ENCODE results near the gene HLA-E.
A peak's percentile ranks its signal among the peaks of the same experiment; 100 is the strongest.
"Not testable (repeated sequence)": the region's sequence is repeated elsewhere in the genome, so short reads cannot be mapped to it uniquely, and the experiment has no call there.

HLA-E gene

DNA sequence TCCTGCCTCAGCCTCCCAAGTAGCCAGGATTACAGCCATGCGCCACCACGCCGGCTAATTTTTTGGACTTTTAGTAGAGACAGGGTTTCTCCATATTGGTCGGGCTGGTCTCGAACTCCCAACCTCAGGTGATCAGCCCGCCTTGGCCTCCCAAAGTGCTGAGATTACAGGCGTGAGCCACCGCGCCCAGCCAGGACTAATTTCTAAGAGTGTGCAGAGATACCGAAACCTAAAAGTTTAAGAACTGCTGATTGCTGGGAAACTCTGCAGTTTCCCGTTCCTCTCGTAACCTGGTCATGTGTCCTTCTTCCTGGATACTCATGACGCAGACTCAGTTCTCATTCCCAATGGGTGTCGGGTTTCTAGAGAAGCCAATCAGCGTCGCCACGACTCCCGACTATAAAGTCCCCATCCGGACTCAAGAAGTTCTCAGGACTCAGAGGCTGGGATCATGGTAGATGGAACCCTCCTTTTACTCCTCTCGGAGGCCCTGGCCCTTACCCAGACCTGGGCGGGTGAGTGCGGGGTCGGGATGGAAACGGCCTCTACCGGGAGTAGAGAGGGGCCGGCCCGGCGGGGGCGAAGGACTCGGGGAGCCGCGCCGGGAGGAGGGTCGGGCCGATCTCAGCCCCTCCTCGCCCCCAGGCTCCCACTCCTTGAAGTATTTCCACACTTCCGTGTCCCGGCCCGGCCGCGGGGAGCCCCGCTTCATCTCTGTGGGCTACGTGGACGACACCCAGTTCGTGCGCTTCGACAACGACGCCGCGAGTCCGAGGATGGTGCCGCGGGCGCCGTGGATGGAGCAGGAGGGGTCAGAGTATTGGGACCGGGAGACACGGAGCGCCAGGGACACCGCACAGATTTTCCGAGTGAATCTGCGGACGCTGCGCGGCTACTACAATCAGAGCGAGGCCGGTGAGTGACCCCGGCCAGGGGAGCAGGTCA is at the start of gene HLA-E:
HLA-E (plus strand) TSS at position 429 of the 945 bp plus-strand sequence; CDS start at position 452, 23 bp downstream.
- peak; percentile 6 for DNase-seq

- no peak for DNase-seq
These were observed 48.1 kb upstream of the HLA-E start for GRCh38 chr6:30441171-30441570.

- DNase-seq = no peak
These were observed 45.5 kb upstream of the HLA-E start for GRCh38 chr6:30443657-30444450.

DNA sequence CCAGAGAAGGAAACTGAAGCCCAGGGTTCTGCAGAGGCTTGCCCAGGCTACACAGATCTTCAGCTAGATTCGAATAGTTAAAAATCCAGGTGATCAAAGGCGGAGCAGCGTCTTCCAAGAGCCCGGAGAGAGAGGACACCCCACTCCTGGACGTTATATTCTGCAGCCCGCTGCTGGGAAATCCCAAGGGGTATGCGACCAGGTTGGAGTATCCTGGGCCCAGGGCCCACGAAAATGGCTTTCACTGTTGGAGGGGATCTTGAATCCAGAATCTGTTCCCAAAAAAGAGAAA is 44.9 kb upstream of the HLA-E start:
- no peak for DNase-seq

DNA sequence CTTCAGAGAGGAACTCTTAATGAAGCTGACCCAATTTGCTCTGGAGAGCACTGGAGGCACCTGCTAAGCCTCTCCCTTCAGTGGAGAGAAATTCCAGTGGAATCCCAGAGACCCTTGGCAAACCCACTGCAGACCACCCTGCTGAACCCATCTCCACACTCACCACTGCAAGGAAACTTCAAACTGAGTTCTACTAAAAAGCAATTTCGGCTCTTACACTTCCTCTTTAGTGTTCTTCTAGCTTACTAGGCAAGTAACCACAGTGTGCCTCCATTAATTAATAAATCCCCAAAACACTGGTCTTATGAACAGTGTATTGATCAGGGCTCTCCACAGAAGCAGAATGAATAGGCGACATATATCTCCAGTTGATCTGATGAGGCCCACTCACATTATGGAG is 43.0 kb upstream of the HLA-E start:
- no peak for DNase-seq

DNA sequence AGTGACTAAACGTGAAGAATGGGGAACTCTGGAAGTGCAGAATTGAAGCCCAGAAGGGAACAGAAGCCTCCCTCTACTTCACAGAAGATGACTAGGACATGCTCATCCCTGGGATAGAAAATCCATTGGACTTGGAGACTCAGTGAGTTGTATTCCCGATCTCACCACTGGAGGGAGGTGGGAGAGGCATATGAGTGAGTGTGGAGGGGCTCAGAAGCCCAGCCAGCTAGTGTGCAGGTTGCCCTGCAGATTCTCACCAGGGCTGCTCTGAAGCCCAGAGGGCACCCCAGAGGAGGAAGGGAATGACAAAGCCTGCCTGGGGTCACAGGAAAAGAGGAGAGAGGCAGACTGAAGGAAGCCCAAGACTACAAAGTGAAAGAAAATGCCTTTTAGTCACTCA is 42.1 kb upstream of the HLA-E start:
- DNase-seq = no peak

DNA sequence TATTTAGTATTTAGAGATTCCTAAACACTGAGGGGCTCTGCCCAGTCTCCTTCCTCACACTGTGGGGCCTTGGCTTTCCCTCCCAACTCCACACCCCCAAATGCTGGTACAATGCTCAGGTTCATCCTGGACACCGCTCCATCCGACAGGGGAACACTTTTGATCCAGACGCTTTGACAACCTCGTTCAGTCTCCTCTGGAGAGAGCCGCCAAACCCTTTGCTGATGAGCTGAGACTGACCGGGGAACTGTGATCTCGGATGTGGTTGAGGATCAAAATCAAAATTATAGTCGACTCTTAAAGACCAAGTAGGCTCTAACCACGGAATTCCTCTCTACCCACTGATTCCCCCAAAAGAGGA is 38.8 kb upstream of the HLA-E start:
- DNase-seq = no peak

DNA sequence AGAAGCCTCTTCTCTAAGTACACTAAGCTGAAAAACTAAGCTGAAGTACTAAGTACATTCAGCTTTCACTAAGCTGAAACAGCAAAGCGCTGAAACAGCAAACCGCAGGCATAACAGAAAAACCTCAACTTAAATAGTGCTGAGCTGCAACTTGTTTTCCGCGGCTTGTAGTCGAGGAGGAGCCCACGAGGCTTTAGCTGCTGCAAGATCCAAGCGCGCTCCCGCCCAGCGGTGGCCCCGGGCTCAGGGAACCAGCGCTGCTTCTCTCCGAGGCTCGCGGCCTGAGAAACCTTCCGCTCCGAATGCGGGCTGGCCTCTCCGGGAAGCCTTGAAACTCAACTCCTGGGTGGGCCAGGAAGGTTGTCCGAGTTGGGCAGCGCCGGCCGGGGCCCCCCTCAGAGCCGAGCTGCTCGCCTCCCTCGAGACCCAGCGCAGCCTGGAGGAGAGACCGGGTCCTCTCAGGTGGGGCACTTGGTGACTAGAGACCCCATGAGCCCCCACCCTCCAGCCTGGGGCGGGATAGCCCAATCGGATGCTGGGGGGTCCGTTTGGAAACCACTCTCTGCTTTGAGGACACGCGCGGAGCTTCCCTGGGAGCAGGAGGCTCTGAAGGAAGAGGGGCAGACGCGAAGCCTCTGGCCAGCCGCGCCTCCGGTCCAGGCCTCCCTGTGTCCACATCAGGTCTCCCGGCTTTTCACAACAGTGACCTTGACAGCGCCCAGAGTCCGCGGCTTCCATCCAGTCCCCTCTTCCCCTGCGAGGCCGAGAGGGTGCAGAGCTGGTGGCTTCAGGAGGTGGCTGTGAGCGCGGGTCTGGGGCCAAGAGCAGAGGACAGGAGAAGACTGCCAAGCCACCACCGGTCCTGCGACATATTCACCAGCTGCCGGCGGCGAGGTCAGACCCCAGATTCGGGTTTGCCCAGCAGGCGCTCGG is 38.1 kb upstream of the HLA-E start:
- no peak for DNase-seq

DNA sequence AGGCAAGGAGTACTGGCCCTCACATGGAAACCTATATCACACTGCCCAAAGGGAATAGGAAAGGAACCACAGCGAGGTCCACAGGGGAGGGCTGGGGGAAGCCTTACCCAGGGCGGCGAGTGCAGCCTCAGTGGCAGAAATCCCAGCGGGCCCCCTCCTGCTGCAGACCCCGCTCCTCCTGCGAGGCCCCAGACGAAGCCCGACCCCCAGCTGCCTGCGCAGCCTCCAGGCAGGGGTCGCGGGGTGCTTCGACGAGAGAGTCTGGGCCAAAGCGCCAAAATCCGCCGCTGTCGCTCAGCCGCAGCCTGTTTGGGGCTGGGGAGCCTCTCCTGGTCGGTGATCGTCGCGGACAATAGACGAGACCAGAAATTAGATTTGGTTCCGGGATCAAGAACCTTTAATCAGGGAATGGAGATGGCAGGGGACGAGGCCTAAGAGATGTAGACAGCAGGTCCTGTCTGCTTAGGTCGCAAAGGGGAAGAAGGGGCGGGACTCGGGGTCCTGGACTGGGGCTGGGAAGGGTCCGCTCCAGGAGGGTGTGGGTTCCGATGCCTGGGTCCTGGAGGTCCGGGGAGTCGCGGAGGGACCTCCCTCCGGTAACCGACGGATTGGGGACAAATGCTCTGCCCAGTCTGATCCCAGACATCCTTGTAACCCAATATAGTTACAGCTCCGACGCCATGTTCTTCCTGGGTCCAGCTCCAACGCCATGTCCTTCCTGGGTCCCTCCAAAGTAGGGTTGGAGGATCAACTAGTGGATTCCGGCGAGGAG is 36.4 kb upstream of the HLA-E start:
- no peak for DNase-seq

GRCh38 chr6:30453508-30454116 is 35.7 kb upstream of the HLA-E start:
- DNase-seq = peak; percentile 24

DNA sequence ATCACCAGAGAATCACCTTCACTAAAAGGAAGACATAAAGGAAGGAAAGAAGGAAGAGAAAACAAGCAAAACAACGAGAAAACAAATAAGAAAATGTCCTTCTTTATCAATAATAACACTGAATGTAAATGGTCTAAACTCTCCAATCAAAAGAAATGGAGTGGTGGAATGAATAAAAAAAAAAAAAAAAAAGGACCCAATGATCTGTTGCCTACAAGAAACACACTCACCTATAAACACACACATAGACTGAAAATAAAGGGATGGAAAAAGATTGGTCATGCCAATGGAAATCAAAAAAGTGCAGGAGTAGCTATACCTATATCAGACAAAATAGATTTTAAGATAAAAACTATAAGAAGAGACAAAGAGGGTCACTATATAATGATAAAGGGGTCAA is 30.2 kb upstream of the HLA-E start:
- DNase-seq = no peak

DNA sequence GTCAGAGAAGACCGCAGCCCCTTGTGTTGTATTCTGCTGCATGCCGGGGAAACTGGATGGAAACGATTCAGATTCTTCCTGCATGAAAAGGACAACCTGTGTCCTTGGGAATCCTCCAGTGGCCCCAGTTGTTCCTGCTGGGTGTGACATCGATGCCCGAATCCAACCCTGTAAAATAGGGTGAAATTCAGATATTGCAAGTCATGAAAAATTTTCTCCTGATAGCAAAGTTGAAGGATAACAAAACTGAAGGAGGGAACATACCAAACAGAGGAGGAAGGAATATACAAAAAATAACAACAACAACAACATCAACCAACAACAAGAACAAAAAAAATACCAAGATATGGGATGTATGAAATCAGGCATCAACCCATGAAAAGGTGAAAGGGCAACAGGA is 28.3 kb upstream of the HLA-E start:
- no peak for DNase-seq

GRCh38 chr6:30462482-30462881 is 26.8 kb upstream of the HLA-E start:
- no peak for DNase-seq

DNA sequence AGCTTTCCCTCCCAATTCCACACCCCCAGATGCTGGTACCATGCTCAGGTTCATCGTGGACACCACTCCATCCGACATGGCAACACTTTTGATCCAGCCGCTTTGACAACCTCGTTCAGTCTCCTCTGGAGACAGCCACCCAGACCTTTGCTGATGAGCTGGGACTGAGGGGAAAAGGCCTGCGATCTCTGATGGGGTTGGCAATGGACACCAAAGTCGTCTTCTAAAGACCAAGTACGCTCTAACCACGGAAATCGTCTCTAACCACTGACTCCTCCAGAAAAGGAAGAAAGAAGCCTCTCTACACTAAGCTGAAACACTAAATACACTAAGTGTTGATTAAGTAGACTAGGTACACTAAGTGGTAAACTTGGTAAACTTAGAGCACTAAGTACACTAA is 26.1 kb upstream of the HLA-E start:
- DNase-seq = no peak

- no peak for DNase-seq
These were observed 25.4 kb upstream of the HLA-E start for GRCh38 chr6:30463651-30464618.

GRCh38 chr6:30465595-30466306 is 23.6 kb upstream of the HLA-E start:
- DNase-seq = no peak

DNA sequence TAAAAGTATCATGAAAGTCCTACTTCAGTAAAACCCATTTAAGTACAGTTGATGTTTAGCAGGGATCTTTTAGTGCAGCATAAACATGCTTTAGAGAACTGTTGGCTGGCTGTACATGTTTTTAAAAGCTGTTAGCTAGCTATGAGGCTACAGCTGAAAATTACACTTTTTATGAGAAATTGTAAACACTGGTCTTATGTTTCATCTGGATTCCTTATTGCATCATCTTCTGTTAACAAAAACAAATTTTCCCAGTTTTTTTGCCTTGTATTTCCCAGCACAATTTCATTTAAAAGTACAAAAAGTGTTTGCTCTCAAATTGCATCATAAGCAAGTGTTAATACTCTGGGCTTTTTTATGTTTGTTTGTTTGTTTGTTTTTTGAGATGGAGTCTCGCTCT is 18.3 kb upstream of the HLA-E start:
- no peak for DNase-seq

GRCh38 chr6:30475116-30475515 is 14.2 kb upstream of the HLA-E start:
- DNase-seq = not testable (repeated sequence)

GRCh38 chr6:30480536-30481156 is 8.7 kb upstream of the HLA-E start:
- DNase-seq = no peak
